Urothelium cell line (cell line): Measurements from ENCODE around the gene ELOVL6.
"Not testable (repeated sequence)": the region's sequence is repeated elsewhere in the genome, so short reads cannot be mapped to it uniquely, and the experiment has no call there.

Experiments used
- DNase-seq: peaks from one replicate; pipeline ENCODE4 v3.0.0; 2011; ENCODE audit warnings: low spot score, mixed read lengths
- FAIRE-seq: peaks from 2 replicates; lab custom pipeline; 2011; peaks lifted over from hg19 to GRCh38; lab: Jason Lieb, UNC

Gene ELOVL6

DNA sequence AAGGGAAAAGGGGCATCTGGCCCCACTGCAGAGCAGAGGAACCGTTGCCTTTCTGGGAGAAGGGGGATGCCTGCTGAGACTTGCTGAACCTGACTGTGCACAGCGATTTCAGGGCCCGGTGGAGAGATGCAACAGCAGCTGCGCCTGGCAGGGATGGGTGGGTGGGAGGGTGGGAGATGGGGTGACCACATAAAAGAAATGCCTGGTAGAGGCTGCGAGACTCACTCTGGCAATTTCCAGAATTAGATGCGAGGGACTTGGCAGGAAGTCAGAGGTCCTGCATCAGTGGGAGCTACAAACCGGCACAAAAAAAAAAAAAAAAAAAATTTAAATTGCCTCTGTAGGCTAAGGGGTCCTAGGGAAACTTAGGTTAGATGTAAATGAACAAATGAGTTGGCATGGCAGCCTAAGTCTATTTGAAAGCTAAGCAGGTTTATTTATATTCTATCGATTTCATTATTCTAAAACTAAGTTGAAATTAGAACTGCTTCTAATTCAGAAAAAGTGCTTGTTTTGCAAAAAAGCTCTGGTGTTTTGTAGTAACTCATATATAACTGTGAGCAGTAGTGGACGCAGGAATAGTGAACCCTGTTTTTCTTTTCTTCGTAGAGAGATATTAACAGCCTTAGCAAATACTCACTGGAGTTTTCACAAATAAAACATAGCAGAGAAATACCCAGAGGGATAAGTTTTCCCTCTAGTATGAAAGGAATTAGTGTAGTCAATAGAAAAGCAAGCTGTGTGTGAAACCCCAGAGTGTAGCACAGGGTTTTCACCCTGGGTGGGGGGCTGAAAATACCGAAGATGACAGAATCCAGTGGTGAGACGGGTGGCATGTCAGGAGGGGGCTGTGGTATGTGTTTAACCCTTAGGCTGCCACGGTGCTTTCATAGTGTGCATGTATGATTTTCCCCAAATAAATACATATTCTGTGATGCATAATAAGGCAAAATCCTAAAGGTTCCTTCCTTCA, 155.6 kb downstream of the ELOVL6 start:
- no peak for DNase-seq
- no peak for FAIRE-seq

GRCh38 chr4:110041735-110042134, 156.7 kb downstream of the ELOVL6 start:
- FAIRE-seq (no peak), DNase-seq (no peak)

DNA sequence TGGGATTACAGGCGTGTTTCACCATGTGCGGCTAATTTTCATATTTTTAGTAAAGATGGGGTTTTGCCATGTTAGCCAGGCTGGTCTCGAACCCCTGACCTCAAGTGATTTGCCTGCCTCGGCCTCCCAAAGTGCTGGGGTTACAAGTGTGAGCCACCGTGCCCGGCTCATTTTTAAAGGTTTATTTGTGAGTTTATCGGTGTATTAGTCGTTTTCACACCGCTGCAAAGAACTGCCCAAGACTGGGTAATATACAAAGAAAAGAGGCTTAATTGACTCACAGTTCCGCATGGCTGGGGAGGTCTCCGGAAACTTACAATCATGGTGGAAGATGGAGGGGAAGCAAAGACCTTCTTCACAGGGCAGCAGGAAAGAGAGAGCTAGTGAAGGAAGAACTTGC, 159.3 kb downstream of the ELOVL6 start:
- FAIRE-seq, DNase-seq: not testable (repeated sequence)

DNA sequence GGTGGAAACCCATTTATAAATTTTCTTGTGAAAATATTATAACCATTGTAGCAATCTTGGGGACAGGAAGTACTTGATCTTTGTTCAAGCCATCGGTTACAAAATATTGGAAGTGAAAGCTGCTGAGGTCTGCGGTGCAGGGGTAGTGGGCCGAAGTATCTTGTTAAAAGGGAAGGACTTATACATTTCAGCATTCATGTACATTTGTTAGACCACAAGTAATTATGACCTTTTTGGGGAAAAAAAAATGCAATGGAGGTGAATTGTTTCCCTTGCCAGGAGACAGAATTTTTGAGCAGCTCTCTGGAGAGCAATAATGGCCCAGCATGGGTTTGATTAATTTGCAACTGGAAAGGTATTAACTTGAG, 164.4 kb downstream of the ELOVL6 start:
- FAIRE-seq = no peak
- no peak for DNase-seq

DNA sequence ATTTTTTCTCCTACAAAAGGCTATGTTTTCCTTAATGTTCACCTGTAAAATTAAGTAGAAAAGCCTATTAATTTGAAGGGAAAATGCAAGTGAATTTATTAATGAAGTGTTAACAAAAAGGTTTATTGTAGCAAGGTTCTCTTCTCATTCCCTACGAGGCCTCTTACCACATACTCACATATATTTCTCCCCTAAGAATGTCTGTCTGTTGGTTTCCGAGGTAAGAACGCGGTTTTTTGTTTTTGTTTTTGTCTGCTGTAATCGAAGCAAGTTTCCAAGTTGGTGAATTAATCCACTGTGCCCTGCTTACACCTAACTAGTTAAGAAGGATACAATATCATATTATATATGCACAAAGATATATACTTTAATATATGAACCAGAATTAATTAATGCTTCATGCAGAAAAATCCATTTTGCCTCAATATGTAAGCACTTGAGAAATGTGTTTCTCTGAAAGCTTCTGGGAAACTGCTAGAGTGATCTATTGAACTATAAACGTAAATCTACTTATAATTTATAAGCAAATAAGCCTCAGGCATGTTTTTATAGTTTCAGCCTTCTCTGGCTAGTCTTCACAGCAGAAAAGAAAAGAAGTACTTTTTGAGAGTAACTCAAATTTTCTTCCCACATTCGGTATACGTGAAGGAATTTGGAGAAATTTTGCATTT, 164.9 kb downstream of the ELOVL6 start:
- DNase-seq (no peak), FAIRE-seq (no peak)

DNA sequence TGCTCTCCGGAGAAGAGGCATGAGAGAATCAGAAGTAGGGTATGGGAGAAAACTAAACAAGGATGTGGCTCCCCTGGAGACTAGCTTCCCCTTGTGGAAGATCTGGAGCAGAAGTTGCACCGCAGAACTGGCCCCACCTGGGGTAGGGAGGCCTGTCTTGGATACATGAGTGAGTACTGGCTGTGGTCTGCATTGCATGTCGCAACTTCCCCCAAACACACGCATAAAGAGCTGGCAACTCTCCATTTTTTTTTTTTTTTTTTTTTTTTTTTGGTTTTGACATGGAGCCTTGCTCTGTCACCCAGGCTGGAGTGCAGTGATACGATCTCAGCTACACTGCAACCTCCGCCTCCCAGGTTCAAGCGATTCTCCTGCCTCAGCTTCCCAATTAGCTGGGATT, 165.8 kb downstream of the ELOVL6 start:
- FAIRE-seq (no peak), DNase-seq (no peak)

DNA sequence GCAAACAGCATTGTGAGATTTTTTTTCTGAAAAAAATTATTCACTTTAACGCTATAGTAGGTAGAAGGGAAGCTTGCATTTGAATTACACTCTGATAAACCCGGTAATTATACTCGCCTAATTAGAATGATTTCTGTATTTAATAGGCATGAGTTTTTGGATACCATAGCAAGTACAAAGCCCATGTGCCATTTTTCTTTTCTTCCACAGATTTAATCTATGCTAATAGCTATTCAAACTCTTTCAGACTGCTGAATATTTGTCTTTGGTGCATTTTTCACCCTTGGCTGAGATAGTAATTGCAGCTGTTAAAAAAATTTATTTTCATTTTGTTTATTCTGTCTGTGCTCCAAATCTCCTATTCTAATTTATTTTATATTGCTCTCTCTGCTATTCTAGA, 172.7 kb downstream of the ELOVL6 start:
- DNase-seq (no peak), FAIRE-seq (no peak)

GRCh38 chr4:110025056-110025455, 173.4 kb downstream of the ELOVL6 start:
- DNase-seq (no peak), FAIRE-seq (no peak)

DNA sequence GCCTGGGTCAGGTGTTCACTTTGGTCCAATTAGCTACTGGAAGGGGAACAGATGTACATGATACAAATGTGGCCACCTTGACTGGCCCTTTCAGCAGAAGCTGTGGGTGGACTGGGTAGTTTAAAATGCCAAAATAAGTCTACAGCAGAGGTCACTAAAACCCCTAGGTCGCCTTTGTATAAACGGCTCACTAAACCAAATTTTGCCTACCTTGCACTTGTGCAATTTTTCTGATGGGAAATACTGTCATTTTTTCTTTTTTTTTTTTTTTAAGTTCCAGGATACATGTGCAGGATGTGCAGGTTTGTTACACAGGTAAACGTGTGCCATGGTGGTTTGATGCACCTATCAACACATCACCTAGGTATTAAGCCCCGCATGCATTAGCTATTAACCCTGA, 176.0 kb downstream of the ELOVL6 start:
- DNase-seq (no peak), FAIRE-seq (no peak)

GRCh38 chr4:110020646-110021443, 177.6 kb downstream of the ELOVL6 start:
- DNase-seq (no peak), FAIRE-seq (no peak)

DNA sequence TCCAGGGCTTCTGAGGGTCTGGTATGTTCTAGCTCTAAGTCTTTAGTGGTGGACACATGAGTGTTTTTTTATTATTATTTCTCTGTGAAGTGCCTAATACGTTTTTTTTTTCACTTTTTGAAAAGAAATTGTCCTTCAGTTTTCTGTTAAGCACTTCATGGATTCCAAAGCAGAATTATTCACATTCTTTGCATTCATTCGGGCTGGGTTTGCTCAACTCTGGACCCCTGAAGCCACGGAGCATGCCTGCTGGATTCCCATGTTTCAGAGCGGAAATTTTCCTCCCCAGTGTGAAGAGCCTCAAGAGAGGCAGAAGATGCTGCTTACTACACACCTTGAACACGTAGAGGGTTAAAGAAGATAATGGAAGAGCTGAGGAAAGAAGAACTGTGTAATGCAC, 178.3 kb downstream of the ELOVL6 start:
- DNase-seq = peak; percentile 14
- FAIRE-seq = no peak

- DNase-seq = no peak
- FAIRE-seq = no peak
Measured at GRCh38 chr4:110019153-110019552, 179.3 kb downstream of the ELOVL6 start.

GRCh38 chr4:110014233-110014632, 184.2 kb downstream of the ELOVL6 start:
- FAIRE-seq = no peak
- DNase-seq = no peak

GRCh38 chr4:110012917-110013316, 185.5 kb downstream of the ELOVL6 start:
- no peak for DNase-seq
- FAIRE-seq = no peak

GRCh38 chr4:110010797-110011196, 187.6 kb downstream of the ELOVL6 start:
- no peak for FAIRE-seq

GRCh38 chr4:110009550-110009949, 188.9 kb downstream of the ELOVL6 start:
- DNase-seq = no peak
- no peak for FAIRE-seq

More at GRCh38 chr4:110010797-110011196, 187.6 kb downstream of the ELOVL6 start:
- DNase-seq = no peak

DNA sequence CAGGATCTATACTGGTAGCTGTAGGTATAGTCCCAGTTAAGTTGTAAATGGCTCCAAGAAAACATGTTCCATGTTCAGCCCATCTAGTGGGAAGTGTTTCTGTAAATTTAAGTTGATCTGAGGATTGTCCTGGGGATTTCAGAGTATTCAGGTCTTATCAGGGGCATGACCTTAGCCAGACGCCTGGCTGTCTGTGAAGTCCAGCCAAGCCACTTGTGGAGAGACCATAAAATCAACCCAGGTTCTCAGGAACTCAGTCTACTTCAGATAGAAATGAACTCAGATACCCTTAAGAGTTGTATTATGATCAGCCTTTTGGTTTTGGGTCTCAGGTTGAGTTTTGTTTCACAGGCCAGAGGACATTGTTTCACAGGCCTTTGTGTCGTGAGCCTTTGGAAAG, 189.9 kb downstream of the ELOVL6 start:
- no peak for DNase-seq
- no peak for FAIRE-seq

DNA sequence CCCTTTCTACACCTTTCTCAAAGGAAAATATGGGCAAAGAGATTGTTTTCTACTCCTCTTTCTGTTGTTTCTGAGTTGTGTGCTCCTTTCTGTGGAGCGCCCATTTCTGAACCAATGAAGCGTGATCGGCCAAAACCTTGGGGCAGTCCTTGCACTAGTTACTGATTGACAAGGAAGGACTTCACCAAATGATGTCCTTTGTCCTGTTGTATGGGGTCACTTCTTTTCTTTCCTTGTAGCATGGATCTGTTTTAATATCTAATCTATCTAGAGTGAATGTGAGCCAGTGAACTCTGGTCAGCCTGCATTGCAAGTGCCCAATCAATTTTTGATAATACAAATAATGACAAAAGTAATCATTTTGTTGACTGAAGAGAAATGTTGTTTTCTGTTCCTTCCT, 191.2 kb downstream of the ELOVL6 start:
- FAIRE-seq = no peak

DNA sequence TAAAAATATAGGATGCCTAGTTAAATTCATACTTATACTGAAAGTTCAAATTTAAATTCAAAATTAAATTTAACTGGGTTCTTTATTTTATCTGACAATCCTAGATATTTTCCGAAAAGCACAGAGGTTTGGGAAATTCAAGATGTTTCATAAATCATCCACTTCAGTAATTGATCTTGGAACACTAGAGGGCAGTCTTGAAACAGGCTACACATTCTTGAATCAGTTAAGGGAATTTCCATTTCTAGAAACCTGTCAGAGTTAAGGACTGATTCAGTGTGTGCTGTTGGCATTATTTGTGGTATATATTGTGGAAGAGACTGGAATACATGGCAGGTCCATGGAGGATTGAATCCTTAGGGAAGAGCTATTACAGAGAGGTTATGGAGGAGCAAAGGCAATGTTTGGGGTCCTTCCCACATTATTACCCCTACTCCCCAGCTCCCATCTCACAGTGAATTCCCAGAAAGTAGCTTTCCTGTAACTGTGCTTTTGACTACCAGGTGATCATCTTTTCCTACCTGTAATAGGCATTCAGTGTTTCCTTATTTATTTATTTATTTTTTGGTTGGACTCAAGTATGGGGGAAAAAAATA, 192.9 kb downstream of the ELOVL6 start:
- peak; percentile 46 for DNase-seq
- no peak for FAIRE-seq

More for the DNA sequence above, 191.2 kb downstream of the ELOVL6 start:
- DNase-seq = no peak

- DNase-seq (no peak), FAIRE-seq (no peak)
Measured at GRCh38 chr4:110004556-110004955, 193.9 kb downstream of the ELOVL6 start.
